Fibroblast of the conjunctiva (primary cell): ENCODE data around the gene MTERF1.
"Not testable (repeated sequence)": the region's sequence is repeated elsewhere in the genome, so short reads cannot be mapped to it uniquely, and the experiment has no call there.

ENCODE experiments used
- DNase-seq: peaks from one replicate; pipeline ENCODE4 v3.0.0-alpha.2; 2010; ENCODE audit warnings: low read depth

The MTERF1 gene

DNA sequence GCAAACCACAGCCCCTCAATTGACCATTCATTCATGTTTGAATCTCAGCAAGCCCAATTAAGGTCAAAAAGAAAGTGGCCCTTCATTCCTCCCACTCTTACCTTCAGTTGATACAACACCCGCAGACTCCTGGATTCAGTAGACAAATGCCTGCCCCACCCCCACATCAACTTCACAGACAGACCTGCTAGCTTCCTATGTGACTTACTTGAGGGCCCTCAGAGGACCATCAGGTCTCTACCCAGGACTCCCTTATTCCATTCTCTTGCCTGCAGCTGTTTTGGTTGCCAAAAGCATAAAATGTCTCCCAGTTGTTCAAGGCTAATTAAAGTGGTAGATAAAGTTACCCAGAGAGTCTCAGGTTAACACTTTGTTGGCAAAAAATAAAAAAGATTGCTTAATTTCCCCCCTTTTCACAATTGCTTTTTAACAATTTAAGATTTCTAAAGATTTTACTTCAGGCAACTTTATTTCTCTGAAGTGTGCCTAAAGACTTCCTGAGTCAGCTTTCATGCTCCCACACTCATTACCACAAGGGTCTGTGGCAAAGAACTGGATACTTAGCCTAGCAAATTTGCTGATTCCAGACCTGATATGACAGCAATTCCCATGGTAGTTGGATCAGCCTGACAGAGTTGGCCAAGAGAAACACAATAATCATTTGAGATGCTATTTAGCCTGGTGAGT is 3.3 kb upstream of the MTERF1 start:
- no peak for DNase-seq

- no peak for DNase-seq
Observed at GRCh38 chr7:91880016-91880412, 488 bp downstream of the MTERF1 start.

- DNase-seq, result peak; percentile 16
Observed at GRCh38 chr7:91876391-91877133, 3.9 kb downstream of the MTERF1 start.

GRCh38 chr7:91875851-91876250 is 4.7 kb downstream of the MTERF1 start:
- DNase-seq, result no peak

DNA sequence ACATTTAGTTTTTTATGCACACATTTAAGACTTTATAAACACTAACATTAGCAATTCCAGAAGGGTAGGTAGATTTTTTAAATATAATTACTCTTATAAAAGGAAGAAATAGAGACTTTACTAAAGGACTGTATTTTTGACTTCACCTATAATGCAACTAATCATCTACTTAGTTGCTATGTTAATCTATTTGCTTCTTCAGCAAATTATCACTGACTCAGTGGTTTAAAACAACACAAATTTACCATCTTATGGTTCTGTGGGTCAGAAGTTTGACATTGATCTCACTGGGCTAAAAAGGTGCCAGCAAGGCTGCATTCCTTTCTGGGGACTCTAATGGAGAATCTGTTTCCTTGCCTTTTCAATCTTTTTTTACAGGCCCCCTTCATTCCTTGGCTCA is 7.6 kb downstream of the MTERF1 start:
- DNase-seq, result no peak

DNA sequence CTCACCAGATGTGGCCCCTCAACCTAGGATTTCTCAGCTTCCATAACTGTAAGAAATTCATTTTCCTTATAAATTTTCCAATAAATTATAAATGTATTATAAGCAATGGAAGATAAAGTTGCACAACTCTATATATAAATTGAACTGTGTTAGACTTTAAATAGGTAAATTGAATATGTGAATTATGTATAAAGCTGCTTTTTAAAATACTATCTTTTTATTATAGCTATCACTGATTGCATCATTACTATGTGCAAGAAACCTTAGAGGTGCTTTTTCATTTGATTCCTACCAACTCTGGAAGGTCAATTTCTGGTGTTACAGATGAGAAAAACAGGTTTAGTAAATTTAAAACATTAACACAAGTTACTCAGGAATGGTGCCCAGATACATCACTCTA is 8.4 kb downstream of the MTERF1 start:
- no peak for DNase-seq

DNA sequence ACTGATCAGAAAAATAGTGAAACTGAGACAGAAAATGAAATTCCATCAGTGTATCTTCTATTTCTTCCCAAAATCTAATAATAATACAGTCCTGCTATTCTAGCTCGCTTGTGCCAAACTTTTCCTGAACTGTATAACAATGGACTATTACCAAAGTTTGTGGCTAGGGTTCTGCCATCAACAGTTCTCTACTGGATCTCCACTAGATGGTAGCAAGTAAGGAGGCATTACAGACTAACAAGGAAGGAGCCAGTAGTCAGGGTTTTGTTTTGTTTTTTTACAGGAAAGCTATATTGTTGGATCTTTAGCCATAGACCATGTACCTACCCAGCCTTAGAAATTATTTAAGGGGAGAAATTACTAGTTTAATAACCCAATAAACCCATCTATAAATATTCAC is 10.8 kb downstream of the MTERF1 start:
- DNase-seq, result no peak

- DNase-seq, result no peak
Observed at GRCh38 chr7:91866599-91867148, 13.8 kb downstream of the MTERF1 start.

DNA sequence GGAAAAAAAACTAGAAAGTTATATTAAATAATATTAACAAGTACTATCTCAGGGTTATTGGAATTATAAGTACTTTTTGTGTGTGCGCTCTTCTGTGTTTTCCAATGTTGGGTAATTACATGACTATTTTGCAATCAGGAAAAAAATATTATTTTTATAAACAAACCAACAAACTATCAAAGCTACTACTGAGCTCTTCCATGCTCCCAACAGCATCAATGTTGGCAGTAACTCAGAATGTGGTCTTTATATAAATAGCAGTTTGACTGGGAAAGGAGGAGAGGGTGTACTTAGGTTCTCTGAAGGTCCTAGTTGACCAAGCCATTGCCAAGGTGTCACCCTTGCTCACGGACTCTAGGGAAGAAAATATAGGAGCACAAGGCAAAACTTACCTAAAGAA is 15.0 kb downstream of the MTERF1 start:
- no peak for DNase-seq

- not testable (repeated sequence) for DNase-seq
Observed at GRCh38 chr7:91864604-91865003, 15.9 kb downstream of the MTERF1 start.

DNA sequence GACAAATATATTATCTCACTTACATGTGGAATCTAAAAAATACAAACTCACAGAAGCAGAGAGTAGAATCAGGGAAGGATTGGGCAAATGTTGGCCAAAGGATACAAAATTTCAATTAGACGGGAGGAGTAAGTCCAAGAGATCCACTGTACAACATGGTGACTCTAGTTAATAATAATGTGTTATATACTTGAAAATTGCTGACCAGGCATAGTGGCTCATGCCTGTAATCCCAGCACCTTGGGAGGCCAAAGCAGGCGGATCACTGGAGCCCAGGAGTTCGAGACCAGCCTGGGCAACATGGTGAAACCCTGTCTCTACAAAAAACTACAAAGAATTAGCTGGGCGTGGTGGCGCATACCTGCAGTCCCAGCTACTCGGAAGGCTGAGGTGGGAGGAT is 16.4 kb downstream of the MTERF1 start:
- no peak for DNase-seq

DNA sequence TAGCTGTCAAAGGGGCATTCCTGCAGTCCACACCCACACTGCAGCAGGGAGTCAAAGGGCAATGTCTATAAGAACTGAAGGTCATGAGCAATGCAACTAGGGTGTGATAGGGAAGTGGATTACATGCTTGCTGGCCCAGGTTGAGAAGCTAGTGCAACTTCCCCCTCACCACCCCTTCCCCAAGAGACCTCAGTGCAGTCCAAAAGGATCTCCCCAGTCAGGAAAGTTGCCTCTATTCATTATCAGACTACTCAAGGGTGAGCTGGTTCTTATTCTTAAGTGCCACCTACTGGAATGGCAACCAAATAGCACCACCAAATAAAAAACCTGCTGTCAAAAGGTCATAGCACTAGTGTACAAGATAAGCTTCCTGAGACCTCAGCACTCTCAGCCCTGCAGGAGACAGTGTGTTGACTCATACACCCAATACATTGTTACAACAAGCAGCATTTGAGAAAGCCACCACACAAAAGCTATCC is 28.2 kb downstream of the MTERF1 start:
- DNase-seq, result no peak

GRCh38 chr7:91850455-91850854 is 30.0 kb downstream of the MTERF1 start:
- no peak for DNase-seq

DNA sequence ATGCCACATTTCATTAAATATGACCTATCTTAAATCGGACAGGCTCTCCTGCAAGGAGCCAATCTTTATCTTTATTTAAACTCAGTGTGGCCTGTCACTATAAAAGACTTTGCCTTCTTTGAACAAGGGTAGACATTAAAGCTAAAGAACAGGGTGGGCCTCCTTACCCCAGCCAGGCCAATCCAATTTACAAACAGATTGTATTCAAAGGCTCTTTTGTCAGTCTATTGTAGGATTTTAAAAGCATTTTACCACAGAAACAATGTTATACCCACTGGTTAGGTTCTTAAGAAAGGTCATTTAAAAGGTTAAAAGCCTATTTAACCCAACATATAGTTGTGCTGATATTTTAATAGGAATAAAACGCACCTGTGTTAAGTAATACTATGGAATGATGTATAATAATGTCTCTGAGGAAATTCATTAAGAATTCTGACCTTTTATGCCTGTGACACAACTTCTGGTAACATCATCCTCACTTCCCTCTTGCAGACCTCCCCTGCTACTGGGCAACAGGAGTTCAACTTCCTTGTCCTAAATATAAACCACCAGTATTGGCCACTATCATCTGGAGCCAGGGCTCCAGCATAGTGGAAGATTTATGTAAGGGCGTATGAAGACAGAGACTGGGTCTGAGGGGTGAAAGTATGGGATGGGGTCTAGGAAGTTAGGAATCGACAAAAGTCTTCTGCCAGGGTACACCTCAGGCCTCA is 32.5 kb downstream of the MTERF1 start:
- no peak for DNase-seq

DNA sequence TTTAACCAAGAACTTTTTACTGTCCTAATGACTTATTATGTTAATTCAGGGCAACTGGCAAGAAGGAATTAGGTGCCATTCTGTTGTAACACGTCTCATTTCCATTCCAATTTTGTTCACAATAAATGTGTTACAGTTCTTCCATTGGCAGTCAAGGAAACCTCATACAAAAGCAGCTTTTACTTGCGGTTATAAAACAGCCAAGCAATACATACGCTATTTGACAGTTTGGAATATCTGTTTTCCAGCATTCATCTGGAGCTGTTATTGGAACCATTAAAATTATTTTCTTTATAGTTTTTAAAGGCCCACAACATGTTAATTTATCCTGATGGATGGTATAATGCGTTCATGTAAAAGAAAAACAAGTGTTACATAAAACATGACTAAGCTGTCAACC is 33.3 kb downstream of the MTERF1 start:
- DNase-seq, result no peak

DNA sequence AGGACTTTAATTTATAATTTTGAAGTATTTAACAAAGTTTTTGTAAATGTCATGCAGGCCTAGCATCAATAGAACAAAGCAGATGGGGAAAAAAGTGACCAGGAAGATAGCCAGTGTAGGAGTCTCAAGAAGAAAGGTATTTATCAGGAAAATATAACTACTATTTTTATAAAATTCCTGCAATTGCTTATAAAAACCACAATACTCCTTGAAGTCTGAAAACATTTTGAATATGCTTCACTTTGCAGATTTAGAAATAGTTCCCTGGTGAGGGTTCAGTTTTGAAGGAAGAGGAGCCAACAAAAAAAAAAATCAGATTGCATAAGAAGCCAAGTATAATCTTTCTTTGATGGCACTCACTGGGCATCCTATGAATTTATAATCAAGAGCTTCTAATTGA is 34.1 kb downstream of the MTERF1 start:
- DNase-seq, result no peak

DNA sequence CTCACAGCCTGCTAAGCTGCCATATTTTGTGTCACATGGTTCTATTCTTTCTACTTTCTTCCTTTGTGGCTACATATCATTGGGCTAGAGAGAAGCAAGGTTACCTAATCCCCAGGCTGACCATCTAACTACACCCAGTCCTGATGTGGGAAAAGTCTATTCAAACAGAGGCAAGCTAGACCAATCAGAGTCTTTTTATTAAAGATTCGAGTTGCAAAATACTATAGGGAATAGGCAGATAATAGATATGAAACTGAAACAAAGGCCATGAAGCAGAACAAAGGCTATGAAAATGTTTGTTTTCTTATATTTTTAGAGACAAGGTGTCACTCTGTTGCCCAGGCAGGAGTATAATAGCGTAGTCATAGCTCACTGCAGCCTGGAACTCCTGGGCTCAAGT is 36.7 kb downstream of the MTERF1 start:
- DNase-seq, result no peak

- no peak for DNase-seq
Observed at GRCh38 chr7:91838439-91838838, 42.1 kb downstream of the MTERF1 start.

- no peak for DNase-seq
Observed at GRCh38 chr7:91837397-91838070, 43.0 kb downstream of the MTERF1 start.

GRCh38 chr7:91835826-91836368 is 44.6 kb downstream of the MTERF1 start:
- no peak for DNase-seq

DNA sequence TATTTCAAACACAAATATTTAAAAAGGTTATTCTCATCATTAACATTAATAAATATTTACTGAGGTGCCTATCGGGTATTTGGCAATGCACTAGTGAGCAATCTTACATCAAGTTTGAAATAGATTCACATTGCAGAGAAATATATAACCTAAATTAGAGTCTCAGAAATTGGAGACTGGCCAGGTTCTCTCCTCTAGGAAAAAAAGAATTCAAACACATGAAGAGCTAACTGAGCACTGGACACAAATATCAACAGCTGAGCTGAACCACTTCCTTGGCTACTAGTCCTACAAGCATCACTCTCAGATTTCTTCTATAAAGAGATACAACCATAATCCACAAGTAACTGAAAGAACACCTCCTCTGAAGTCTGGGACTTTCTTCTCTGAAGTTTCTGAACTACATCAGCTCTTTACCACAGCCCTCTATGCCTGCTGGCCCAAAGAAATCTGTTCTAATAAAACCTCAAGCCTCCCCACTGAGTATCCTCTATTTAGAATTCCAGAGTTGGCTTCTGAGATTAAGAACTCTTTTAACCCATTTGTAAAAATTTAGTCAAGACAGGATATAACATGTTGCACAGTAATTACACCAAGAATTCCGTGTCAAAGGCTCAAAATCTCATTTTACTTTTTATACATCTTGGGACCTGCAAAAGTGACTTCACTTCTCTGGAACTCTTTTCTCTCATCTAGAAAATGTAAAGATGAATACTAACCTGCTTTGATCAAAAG is 45.2 kb downstream of the MTERF1 start:
- DNase-seq, result no peak
